ENCODE data around the gene MORN1. TPM values are rescaled to one million over a fixed set of nuclear protein-coding genes. Genes with fewer than 3 reads are reported as not detected.

Gene MORN1
- total and polyA plus RNA-seq, 2 donors, result 4.7 to 11.1 TPM

DNA sequence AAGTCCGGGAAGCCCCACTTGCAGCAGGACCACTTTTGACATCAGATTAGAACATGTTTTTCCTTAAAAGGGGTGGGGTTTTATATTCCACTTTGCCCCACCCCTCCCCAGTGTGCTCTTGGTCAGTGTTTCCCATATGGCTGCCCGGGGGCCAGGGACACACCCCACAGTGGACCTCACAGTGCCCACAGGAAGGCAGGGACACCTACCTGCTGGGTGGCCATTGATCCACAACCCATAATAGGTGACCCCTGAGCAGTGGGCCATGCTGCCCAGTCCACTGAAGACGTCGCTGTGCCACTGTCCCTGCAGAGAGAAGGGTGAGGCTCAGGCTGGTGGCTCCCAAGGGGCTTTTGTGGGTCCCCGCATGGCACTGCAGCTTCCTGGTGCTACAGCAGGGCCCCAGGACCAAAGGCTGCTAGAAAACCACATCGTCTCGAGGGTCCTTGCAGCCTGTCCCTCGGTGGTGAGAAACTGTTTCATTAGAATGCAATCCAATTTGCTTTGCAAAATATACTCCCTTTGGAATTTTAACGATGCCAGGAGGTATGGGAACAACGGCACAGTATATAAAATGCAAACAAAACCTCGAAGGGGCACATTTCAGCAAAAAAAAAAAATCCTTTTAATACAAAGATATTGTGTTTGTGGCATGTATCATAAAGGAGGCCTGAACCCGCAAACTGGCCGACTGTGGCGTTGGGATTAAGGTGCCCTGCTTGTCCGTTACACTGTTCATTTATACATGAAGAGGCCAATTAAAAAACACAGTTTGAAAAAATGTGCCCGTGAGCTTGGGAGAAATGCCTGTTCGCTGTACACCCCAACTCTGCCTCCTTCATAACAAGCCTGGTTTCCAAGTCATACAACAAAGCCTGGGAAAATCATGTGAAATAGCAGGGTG, 16.9 kb downstream of the MORN1 start:
- Histone ChIP-seq H3K27ac (ENCODE audit: low read depth) (no peak overlapping the region), H3K4me3 (ENCODE audit: low read depth, low read length) (no peak overlapping the region), H3K4me1 (ENCODE audit: insufficient read depth) (no peaks in the 10 kb centered on the region), H3K36me3 (ENCODE audit: insufficient read depth) (no peaks in the 10 kb centered on the region)
- 84% methylated on average over 17 of the region's 17 CpGs for WGBS
- DNase-seq (ENCODE audit: extremely low spot score), result no peak

- no peak for DNase-seq (ENCODE audit: extremely low spot score)
Measured at GRCh38 chr1:2373551-2374251, 17.7 kb downstream of the MORN1 start.

DNA sequence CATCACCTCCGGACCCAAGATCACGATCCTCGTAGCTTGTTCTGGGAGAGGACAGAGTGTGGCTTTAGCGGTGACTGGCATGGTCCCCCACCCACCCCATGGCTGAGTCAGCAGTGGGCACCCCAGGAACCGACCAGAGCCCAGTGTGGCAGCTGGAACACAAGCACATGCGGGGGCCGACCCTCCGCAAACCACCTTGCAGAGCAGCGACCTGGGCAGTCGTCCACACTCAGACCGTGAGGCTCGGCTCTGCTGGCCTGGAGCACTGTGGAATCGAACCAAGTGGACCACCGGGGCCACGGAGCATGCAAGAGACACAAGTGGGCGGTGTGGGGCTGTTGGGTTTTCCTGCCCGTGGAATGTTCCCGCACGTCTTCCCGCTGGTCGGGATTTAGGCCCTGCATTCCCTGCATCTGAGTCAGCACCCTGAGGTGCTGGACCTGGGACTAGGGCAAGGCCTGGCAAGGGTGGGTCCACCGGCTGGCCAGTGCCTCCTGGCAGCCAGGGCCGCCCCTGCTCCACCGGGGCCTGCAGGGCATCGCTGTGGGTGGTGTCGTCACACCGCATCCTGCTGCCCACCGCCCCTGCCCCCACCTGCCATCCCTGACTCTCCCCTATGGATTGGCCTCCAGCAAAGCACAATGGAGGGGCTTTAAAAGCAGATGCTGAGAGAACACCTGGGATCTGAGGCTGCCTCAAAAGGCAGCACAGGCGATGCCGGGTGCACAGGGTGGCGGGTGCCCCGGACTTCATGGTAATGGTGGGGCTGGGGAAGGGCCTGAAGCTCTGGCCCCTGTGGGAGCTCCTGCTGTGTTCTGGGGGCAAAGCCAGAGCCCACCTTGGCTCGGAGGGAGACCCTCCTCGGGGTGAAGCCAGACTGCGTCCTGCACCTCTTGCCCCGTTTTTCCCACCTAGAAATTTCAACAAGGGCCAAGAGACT, 18.5 kb downstream of the MORN1 start:
- no peaks in the 10 kb centered on the region for H3K4me1 ChIP-seq (ENCODE audit: insufficient read depth)
- H3K36me3 ChIP-seq (ENCODE audit: insufficient read depth), result no peaks in the 10 kb centered on the region
- DNase-seq (ENCODE audit: extremely low spot score), result no peak
- WGBS, result 94% methylated on average over 36 of the region's 36 CpGs
- no peak overlapping the region for H3K27ac ChIP-seq (ENCODE audit: low read depth)
- H3K4me3 ChIP-seq (ENCODE audit: low read depth, low read length), result no peak overlapping the region

More at GRCh38 chr1:2373551-2374251, 17.7 kb downstream of the MORN1 start:
- Histone ChIP-seq H3K36me3 (ENCODE audit: insufficient read depth) (no peaks in the 10 kb centered on the region), H3K4me1 (ENCODE audit: insufficient read depth) (no peaks in the 10 kb centered on the region), H3K27ac (ENCODE audit: low read depth) (no peak overlapping the region), H3K4me3 (ENCODE audit: low read depth, low read length) (no peak overlapping the region)
- WGBS, result 91% methylated on average over 20 of the region's 20 CpGs

GRCh38 chr1:2368053-2368744, 23.2 kb downstream of the MORN1 start:
- no peaks in the 10 kb centered on the region for H3K4me1 ChIP-seq (ENCODE audit: insufficient read depth)
- no peak for DNase-seq (ENCODE audit: extremely low spot score)
- no peaks in the 10 kb centered on the region for H3K36me3 ChIP-seq (ENCODE audit: insufficient read depth)
- no peak overlapping the region for H3K27ac ChIP-seq (ENCODE audit: low read depth)
- H3K4me3 ChIP-seq (ENCODE audit: low read depth, low read length), result no peak overlapping the region
- WGBS, result 90% methylated on average over 8 of the region's 8 CpGs

DNA sequence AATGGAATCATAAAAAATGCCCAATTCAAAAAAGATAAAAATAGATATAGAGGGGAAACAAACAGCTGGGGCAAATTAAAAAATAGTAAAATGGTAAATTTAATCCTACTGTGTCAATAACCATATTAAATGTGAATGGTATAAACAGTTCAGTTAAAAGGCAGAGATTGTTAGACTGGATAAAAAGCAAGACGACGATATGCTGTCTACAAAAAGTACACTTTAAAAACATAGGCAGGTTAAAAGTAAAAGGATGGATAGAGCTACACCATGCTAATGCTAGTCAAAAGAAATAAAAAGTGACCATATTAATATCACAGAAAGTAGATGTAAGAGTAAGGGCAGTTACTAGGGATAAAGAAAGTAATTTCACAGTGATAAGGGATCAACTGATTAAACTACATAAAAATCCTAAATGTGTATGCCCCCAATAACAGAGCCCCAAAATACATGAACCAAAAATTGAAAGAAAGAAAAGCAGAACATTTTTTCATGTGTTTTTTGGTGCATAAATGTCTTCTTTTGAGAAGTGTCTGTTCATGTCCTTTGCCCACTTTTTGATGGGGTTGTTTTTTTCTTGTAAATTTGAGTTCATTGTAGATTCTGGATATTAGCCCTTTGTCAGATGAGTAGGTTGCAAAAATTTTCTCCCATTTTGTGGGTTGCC, 27.4 kb downstream of the MORN1 start:
- H3K4me1 ChIP-seq (ENCODE audit: insufficient read depth), result no peaks in the 10 kb centered on the region
- 99% methylated on average over 2 of the region's 2 CpGs for WGBS

GRCh38 chr1:2360588-2361364, 30.6 kb downstream of the MORN1 start:
- WGBS, result 45% methylated on average over 11 of the region's 11 CpGs
- Histone ChIP-seq H3K36me3 (ENCODE audit: insufficient read depth) (no peaks in the 10 kb centered on the region), H3K4me1 (ENCODE audit: insufficient read depth) (no peaks in the 10 kb centered on the region), H3K4me3 (ENCODE audit: low read depth, low read length) (no peak overlapping the region), H3K27ac (ENCODE audit: low read depth) (no peak overlapping the region)
- no peak for DNase-seq (ENCODE audit: extremely low spot score)

More for the DNA sequence above, 27.4 kb downstream of the MORN1 start:
- Histone ChIP-seq H3K4me3 (ENCODE audit: low read depth, low read length) (no peak overlapping the region), H3K36me3 (ENCODE audit: insufficient read depth) (no peaks in the 10 kb centered on the region), H3K27ac (ENCODE audit: low read depth) (no peak overlapping the region)
- no peak for DNase-seq (ENCODE audit: extremely low spot score)

GRCh38 chr1:2358651-2359640, 32.4 kb downstream of the MORN1 start:
- Histone ChIP-seq H3K4me1 (ENCODE audit: insufficient read depth) (no peaks in the 10 kb centered on the region), H3K27ac (ENCODE audit: low read depth) (no peak overlapping the region), H3K36me3 (ENCODE audit: insufficient read depth) (no peaks in the 10 kb centered on the region), H3K4me3 (ENCODE audit: low read depth, low read length) (no peak overlapping the region)
- WGBS, result 87% methylated on average over 24 of the region's 24 CpGs
- DNase-seq (ENCODE audit: extremely low spot score), result no peak

- Histone ChIP-seq H3K4me1 (ENCODE audit: insufficient read depth) (no peaks in the 10 kb centered on the region), H3K27ac (ENCODE audit: low read depth) (no peak overlapping the region), H3K4me3 (ENCODE audit: low read depth, low read length) (no peak overlapping the region), H3K36me3 (ENCODE audit: insufficient read depth) (no peaks in the 10 kb centered on the region)
- DNase-seq (ENCODE audit: extremely low spot score), result no peak
- WGBS, result 88% methylated on average over 13 of the region's 13 CpGs
Measured at GRCh38 chr1:2358072-2358471, 33.3 kb downstream of the MORN1 start.

DNA sequence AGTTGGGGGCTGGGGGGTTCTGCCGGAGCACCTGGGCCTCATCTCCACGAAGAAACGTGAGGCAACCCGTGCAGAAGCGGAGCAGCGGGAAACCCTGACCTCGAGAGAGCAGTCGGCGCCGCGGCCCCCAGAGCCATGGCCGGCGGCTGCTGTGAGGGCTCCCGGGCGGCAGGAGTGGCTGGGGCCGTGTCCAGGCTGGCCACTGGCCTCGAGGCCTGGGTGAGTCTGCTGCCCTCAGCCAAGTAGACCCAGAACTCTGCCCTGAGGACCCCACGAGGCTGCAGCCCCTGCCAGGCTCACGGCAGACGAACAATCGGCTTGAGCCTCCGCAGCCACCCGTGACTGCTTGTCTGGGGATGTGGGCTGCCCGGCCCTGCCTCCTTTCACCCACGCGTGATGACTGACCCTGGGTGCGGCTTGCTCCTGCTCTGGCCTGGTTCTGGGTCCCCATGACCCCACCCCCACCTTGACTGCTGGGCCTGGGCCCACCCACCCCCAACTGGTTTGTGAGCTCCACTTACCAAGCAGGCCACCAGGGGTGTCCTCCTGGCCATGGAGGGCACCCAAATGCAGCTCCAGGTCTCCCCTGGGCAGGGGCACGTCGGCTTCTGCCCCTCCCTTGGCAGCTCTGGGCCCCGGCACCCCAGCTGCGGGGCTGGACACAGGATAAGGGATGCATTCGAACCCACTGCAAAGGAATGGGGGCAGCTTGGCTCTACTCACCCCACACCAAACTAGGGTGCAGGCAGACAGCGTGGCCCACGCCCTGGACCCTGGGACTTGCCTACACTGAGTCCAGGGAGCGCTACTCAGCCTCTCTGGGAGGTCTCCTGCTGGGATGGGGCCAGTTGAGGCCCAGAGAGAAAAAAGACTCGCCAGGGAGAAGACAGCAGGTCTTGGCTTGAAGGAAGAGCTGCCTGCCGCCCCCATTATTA, 34.2 kb downstream of the MORN1 start:
- H3K4me3 ChIP-seq (ENCODE audit: low read depth, low read length), result no peak overlapping the region
- no peak for DNase-seq (ENCODE audit: extremely low spot score)
- H3K36me3 ChIP-seq (ENCODE audit: insufficient read depth), result no peaks in the 10 kb centered on the region
- no peaks in the 10 kb centered on the region for H3K4me1 ChIP-seq (ENCODE audit: insufficient read depth)
- WGBS, result 90% methylated on average over 37 of the region's 37 CpGs
- no peak overlapping the region for H3K27ac ChIP-seq (ENCODE audit: low read depth)

GRCh38 chr1:2356401-2356800, 35.0 kb downstream of the MORN1 start:
- Histone ChIP-seq H3K4me3 (ENCODE audit: low read depth, low read length) (no peak overlapping the region), H3K36me3 (ENCODE audit: insufficient read depth) (no peaks in the 10 kb centered on the region), H3K4me1 (ENCODE audit: insufficient read depth) (no peaks in the 10 kb centered on the region), H3K27ac (ENCODE audit: low read depth) (no peak overlapping the region)
- WGBS, result 92% methylated on average over 15 of the region's 15 CpGs
- DNase-seq (ENCODE audit: extremely low spot score), result no peak

Measured in urinary bladder (tissue), 4 donors.